OCI-LY7 (cell line): Measurements from ENCODE around the gene UPF2. TPM values are rescaled to one million over a fixed set of nuclear protein-coding genes. Genes with fewer than 3 reads are reported as not detected.
A peak's percentile ranks its signal among the peaks of the same experiment; 100 is the strongest.

ENCODE experiments used
- BruUV-seq: library from RNA; stranded (reverse); fragments of 400-500 nt; replicated peaks from 2 replicates; lab custom pipeline; 2021; lab: Mats Ljungman, UMichigan
- CTCF ChIA-PET: fragments of 300-600 bp; sonication (Branson Sonifier 250); formaldehyde crosslinking; loops from one replicate; lab custom pipeline; 2022; ENCODE audit warnings: antibody characterized with exemption; ENCODE audit not compliant: unreplicated experiment; lab: Charles Lee
- POLR2A ChIA-PET: fragments of 300-600 bp; sonication (Branson Sonifier 250); formaldehyde crosslinking; loops from one replicate; lab custom pipeline; 2022; ENCODE audit warnings: antibody characterized with exemption; lab: Charles Lee
- DNase-seq: peaks from one replicate; pipeline ENCODE4 v3.0.0-alpha.2; 2015; ENCODE audit warnings: low spot score
- H2AFZ ChIP-seq: fragments of 200-600 bp; sonication (generic), shearing (Covaris generic); 2 replicates; pipeline ENCODE4 v1.6.1; 2014; ENCODE audit warnings: mild to moderate bottlenecking, antibody characterized with exemption, low read length, moderate library complexity
- H3K27ac ChIP-seq: fragments of 200-600 bp; sonication (generic); 2 replicates; pipeline ENCODE4 v1.5.1; 2014; ENCODE audit warnings: mixed run types, low read depth, mild to moderate bottlenecking, moderate library complexity, low read length, inconsistent platforms; ENCODE audit not compliant: poor library complexity, severe bottlenecking
- H3K36me3 ChIP-seq: fragments of 200-600 bp; sonication (generic); 2 replicates; pipeline ENCODE4 v1.6.1; 2014; ENCODE audit warnings: mild to moderate bottlenecking, antibody characterized with exemption, low read length, moderate library complexity, mixed read lengths; ENCODE audit not compliant: insufficient read depth
- H3K4me1 ChIP-seq: fragments of 200-600 bp; sonication (generic); 2 replicates; pipeline ENCODE4 v1.5.1; 2014; ENCODE audit warnings: mild to moderate bottlenecking, low read length; ENCODE audit not compliant: insufficient read depth, poor library complexity, severe bottlenecking
- H3K4me2 ChIP-seq: fragments of 200-600 bp; sonication (generic); 2 replicates; pipeline ENCODE4 v1.6.1; 2014; ENCODE audit warnings: mild to moderate bottlenecking, low read length
- H3K4me3 ChIP-seq: fragments of 200-600 bp; sonication (generic); 2 replicates; pipeline ENCODE4 v1.5.1; 2014; ENCODE audit warnings: mild to moderate bottlenecking, low read depth, low read length; ENCODE audit not compliant: poor library complexity, severe bottlenecking
- H3K79me2 ChIP-seq: fragments of 200-600 bp; sonication (generic); 2 replicates; pipeline ENCODE4 v1.6.1; 2016; ENCODE audit warnings: low read depth, mild to moderate bottlenecking, low read length, moderate library complexity, mixed read lengths; ENCODE audit not compliant: insufficient read depth
- H3K9me2 ChIP-seq: fragments of 200-600 bp; sonication (generic); 2 replicates; pipeline ENCODE4 v1.6.1; 2016; ENCODE audit warnings: mild to moderate bottlenecking, low read length, mixed read lengths; ENCODE audit not compliant: insufficient read depth
- H3K9me3 ChIP-seq: fragments of 200-600 bp; sonication (generic); 2 replicates; pipeline ENCODE4 v1.6.1; 2014; ENCODE audit warnings: mild to moderate bottlenecking, mixed run types, low read length, mixed read lengths
- H4K20me1 ChIP-seq: fragments of 200-600 bp; sonication (generic); 2 replicates; pipeline ENCODE4 v1.6.1; 2014; ENCODE audit warnings: mild to moderate bottlenecking, antibody characterized with exemption, low read length, moderate library complexity, mixed read lengths; ENCODE audit not compliant: insufficient read depth
- EZH2phosphoT487 ChIP-seq: fragments of 200-600 bp; sonication (generic); IDR thresholded peaks from 2 replicates; pipeline ENCODE4 v1.6.1; 2018; ENCODE audit warnings: low read depth, borderline replicate concordance, mild to moderate bottlenecking, mixed run types, antibody characterized with exemption, low read length, moderate library complexity, mixed read lengths
- intact Hi-C: fragments of 100-400 bp; cut with micrococcal nuclease; formaldehyde crosslinking; loops from one replicate; pipeline ENCODE4 v1.10.0; 2022; ENCODE audit not compliant: unreplicated experiment
- total RNA-seq, 2 experiments: library from RNA; depleted of rRNA in 1 of 2; stranded (reverse); fragments of >200 nt in 1 of 2; shearing (Covaris generic) in 1 of 2; gene quantifications; 2 replicates each; pipeline ENCODE4 v1.2.3, GENCODE V29; 2014 to 2022
- TF ChIP-seq, protein P1 (sequence below): fragments of 200-600 bp; sonication (generic); conservative IDR thresholded peaks from 2 replicates; pipeline ENCODE4 v1.5.1; 2014; ENCODE audit warnings: mild to moderate bottlenecking, antibody characterized with exemption, low read length, moderate library complexity, mixed read lengths

The UPF2 gene
- total RNA-seq, 2 experiments from 2014 or later, result 24.8 to 46.8 TPM

- peaks cover 46% of the 10 kb centered on the region for H3K79me2 ChIP-seq
- no peaks in the 10 kb centered on the region for H3K9me3 ChIP-seq
- no peaks in the 10 kb centered on the region for H3K36me3 ChIP-seq
- TF ChIP-seq, protein P1, sequence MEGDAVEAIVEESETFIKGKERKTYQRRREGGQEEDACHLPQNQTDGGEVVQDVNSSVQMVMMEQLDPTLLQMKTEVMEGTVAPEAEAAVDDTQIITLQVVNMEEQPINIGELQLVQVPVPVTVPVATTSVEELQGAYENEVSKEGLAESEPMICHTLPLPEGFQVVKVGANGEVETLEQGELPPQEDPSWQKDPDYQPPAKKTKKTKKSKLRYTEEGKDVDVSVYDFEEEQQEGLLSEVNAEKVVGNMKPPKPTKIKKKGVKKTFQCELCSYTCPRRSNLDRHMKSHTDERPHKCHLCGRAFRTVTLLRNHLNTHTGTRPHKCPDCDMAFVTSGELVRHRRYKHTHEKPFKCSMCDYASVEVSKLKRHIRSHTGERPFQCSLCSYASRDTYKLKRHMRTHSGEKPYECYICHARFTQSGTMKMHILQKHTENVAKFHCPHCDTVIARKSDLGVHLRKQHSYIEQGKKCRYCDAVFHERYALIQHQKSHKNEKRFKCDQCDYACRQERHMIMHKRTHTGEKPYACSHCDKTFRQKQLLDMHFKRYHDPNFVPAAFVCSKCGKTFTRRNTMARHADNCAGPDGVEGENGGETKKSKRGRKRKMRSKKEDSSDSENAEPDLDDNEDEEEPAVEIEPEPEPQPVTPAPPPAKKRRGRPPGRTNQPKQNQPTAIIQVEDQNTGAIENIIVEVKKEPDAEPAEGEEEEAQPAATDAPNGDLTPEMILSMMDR, result peak; percentile 50; the same call in 1 of the 2 replicates
- TF ChIP-seq EZH2phosphoT487, result no peak
- ChIA-PET CTCF (no interaction called here), POLR2A (interaction anchor here (0.6 to 4.0 kb wide), 10 partner anchors 10 to 512 kb away, joined by 3 to 20 read pairs (median 4); partner anchors contain the start of genes CDC123, NUDT5 and UPF2)
- peak within 1 kb of the TSS; percentile 76 for H3K27ac ChIP-seq
- peak within 1 kb of the TSS; percentile 86 for H3K4me3 ChIP-seq
- peak within 1 kb of the TSS; percentile 88 for H3K4me2 ChIP-seq
- DNase-seq, result peak; percentile 99
- intact Hi-C loops, result loop anchor here (1.0 to 10.0 kb wide), 3 partner anchors 26 to 276 kb away; partner anchors contain the start of genes CAMK1D and UPF2
- H3K4me1 ChIP-seq, result peaks cover 45% of the 10 kb centered on the region
- H2AFZ ChIP-seq, result peak within 1 kb of the TSS; percentile 77; the same call in 1 of the 2 replicates
- H4K20me1 ChIP-seq, result no peaks in the 10 kb centered on the region
- no TSS peak for BruUV-seq
- no peaks in the 10 kb centered on the region for H3K9me2 ChIP-seq
Measured at GRCh38 chr10:12068449-12069269, 26.1 kb upstream of the UPF2 start, which contains the start of gene DHTKD1. Gene DHTKD1 (plus strand): TSS chr10:12068954. CDS start chr10:12069034, 80 bp downstream.

GRCh38 chr10:12067336-12067735 is 24.7 kb upstream of the UPF2 start:
- TF ChIP-seq, protein P1, result no peak
- TF ChIP-seq EZH2phosphoT487, result no peak
- Histone ChIP-seq H3K4me1 (peaks cover 45% of the 10 kb centered on the region), H3K4me2 (no peak overlapping the region), H3K27ac (no peak overlapping the region), H3K9me3 (no peaks in the 10 kb centered on the region), H3K79me2 (peaks cover 35% of the 10 kb centered on the region), H4K20me1 (no peaks in the 10 kb centered on the region), H3K36me3 (no peaks in the 10 kb centered on the region), H2AFZ (no peak overlapping the region), H3K4me3 (no peak overlapping the region), H3K9me2 (no peaks in the 10 kb centered on the region)
- DNase-seq, result no peak
- ChIA-PET POLR2A (interaction anchor here (0.7 to 4.0 kb wide), 2 partner anchors 17 to 429 kb away, joined by 3 to 20 read pairs; no protein-coding TSS in a partner anchor), CTCF (no interaction called here)
- intact Hi-C loops, result loop anchor here (10.0 kb wide), 1 partner anchor 277 kb away; the partner anchor contains the start of gene CAMK1D
- no TSS peak for BruUV-seq
